ENCODE results near the gene MAS1. TPM values are rescaled to one million over a fixed set of nuclear protein-coding genes. Genes with fewer than 3 reads are reported as not detected.

Gene MAS1
- total RNA-seq, 4 donors from 2014 or later: not detected

GRCh38 chr6:159931112-159931511 lies 40.3 kb downstream of the MAS1 start:
- Histone ChIP-seq H3K9me3 (no peaks in the 10 kb centered on the region), H3K4me1 (peaks cover 0 to 17% (median 0%) of the 10 kb centered on the region in 4 donors), H3K4me3 (no peak overlapping the region), H3K27me3 (no peaks in the 10 kb centered on the region), H3K27ac (no peak overlapping the region), H3K36me3 (no peaks in the 10 kb centered on the region)
- 78 to 82% methylated on average over 3 of the region's 3 CpGs for WGBS, 2 donors
- TF ChIP-seq POLR2A (IDR thresholded peaks at IDR 0.05): no peak
- TF ChIP-seq EP300 (IDR thresholded peaks at IDR 0.05): no peak
- TF ChIP-seq CTCF (IDR thresholded peaks at IDR 0.05): no peak
- no peak for DNase-seq (ENCODE audit: low spot score in 2 of 2)

- 55 to 72% methylated on average over 4 of the region's 4 CpGs for WGBS, 2 donors
- TF ChIP-seq CTCF (IDR thresholded peaks at IDR 0.05) (no peak), EP300 (IDR thresholded peaks at IDR 0.05) (no peak), POLR2A (IDR thresholded peaks at IDR 0.05) (no peak)
These were observed 41.1 kb downstream of the MAS1 start for GRCh38 chr6:159931846-159932245.

GRCh38 chr6:159933077-159933476 lies 42.3 kb downstream of the MAS1 start:
- H3K36me3 ChIP-seq: no peaks in the 10 kb centered on the region
- H3K4me3 ChIP-seq: no peak overlapping the region
- H3K4me1 ChIP-seq: peaks cover 0 to 17% (median 0%) of the 10 kb centered on the region in 4 donors
- no peak for TF ChIP-seq CTCF (IDR thresholded peaks at IDR 0.05)
- TF ChIP-seq EP300 (IDR thresholded peaks at IDR 0.05): no peak
- TF ChIP-seq POLR2A (IDR thresholded peaks at IDR 0.05): no peak
- no peak for DNase-seq (ENCODE audit: low spot score in 2 of 2)
- H3K9me3 ChIP-seq: no peaks in the 10 kb centered on the region
- no peak overlapping the region for H3K27ac ChIP-seq
- H3K27me3 ChIP-seq: no peaks in the 10 kb centered on the region
- WGBS, 2 donors: 79 to 82% methylated on average over 1 of the region's 1 CpG

More at GRCh38 chr6:159931846-159932245, 41.1 kb downstream of the MAS1 start:
- H3K4me3 ChIP-seq: no peak overlapping the region
- no peaks in the 10 kb centered on the region for H3K27me3 ChIP-seq
- no peak overlapping the region for H3K27ac ChIP-seq
- H3K4me1 ChIP-seq: peaks cover 0 to 17% (median 0%) of the 10 kb centered on the region in 4 donors
- no peaks in the 10 kb centered on the region for H3K9me3 ChIP-seq
- no peak for DNase-seq (ENCODE audit: low spot score in 2 of 2)
- H3K36me3 ChIP-seq: no peaks in the 10 kb centered on the region

DNA sequence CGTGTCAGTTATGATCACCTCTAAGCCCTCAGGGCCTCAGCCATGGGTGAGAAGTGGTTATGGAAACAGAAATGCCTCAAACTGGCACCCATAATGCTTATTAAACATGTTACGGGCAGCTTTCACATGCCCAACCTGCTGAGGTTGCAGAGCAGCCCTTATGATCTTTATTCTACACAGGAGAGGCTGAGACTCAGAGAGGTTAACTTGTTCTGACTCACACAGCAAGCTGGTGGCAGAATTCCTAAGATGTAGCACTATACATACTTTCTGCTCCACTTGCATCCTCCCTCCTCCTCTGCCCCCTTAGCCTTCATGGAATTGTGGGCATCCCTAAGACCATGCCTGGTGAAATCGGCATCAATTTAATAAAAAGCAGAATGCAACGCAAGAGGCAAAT lies 43.4 kb downstream of the MAS1 start:
- peaks cover 0 to 17% (median 0%) of the 10 kb centered on the region in 4 donors for H3K4me1 ChIP-seq
- no peak for DNase-seq (ENCODE audit: low spot score in 2 of 2)
- 82 to 83% methylated on average over 4 of the region's 4 CpGs for WGBS, 2 donors
- H3K27ac ChIP-seq: no peak overlapping the region
- H3K36me3 ChIP-seq: no peaks in the 10 kb centered on the region
- H3K9me3 ChIP-seq: no peaks in the 10 kb centered on the region
- H3K4me3 ChIP-seq: no peak overlapping the region
- no peaks in the 10 kb centered on the region for H3K27me3 ChIP-seq
- TF ChIP-seq EP300 (IDR thresholded peaks at IDR 0.05): no peak
- no peak for TF ChIP-seq POLR2A (IDR thresholded peaks at IDR 0.05)
- no peak for TF ChIP-seq CTCF (IDR thresholded peaks at IDR 0.05)

- 58 to 73% methylated on average over 2 of the region's 2 CpGs for WGBS, 2 donors
- DNase-seq (ENCODE audit: low spot score in 2 of 2): no peak
- no peak overlapping the region for H3K27ac ChIP-seq
- TF ChIP-seq CTCF (IDR thresholded peaks at IDR 0.05) (no peak), EP300 (IDR thresholded peaks at IDR 0.05) (no peak), POLR2A (IDR thresholded peaks at IDR 0.05) (no peak)
- no peaks in the 10 kb centered on the region for H3K27me3 ChIP-seq
- no peak overlapping the region for H3K4me3 ChIP-seq
- peaks cover 0 to 9% (median 0%) of the 10 kb centered on the region in 4 donors for H3K4me1 ChIP-seq
- H3K9me3 ChIP-seq: no peaks in the 10 kb centered on the region
- H3K36me3 ChIP-seq: no peaks in the 10 kb centered on the region
These were observed 44.3 kb downstream of the MAS1 start for GRCh38 chr6:159935065-159935464.

All from tibial nerve (tissue), 4 donors.